Renal cortex interstitium (tissue), 15 donors: Measurements from ENCODE around the gene RASD2. TPM values are rescaled to one million over a fixed set of nuclear protein-coding genes. Genes with fewer than 3 reads are reported as not detected.
"Not testable (repeated sequence)": the region's sequence is repeated elsewhere in the genome, so short reads cannot be mapped to it uniquely, and the experiment has no call there.

Experiments used
- DNase-seq, 11 donors: peaks; one replicate each; pipeline ENCODE4 v3.0.0-alpha.2; 2013; ENCODE audit warnings: low read depth in 9 of 11, low spot score in 4 of 11; ENCODE audit errors: extremely low read depth in 1 of 11
- long read RNA-seq, 16 experiments: transcript quantifications; one replicate each; lab custom pipeline, GENCODE V29; 2026
- polyA plus RNA-seq, 3 donors: library from polyadenylated mRNA; unstranded; fragments of 120-200 nt; gene quantifications; one replicate each; pipeline ENCODE4 v1.2.1, GENCODE V29; 2013; ENCODE audit not compliant: insufficient read length in 3 of 3

RASD2 gene, protein sequence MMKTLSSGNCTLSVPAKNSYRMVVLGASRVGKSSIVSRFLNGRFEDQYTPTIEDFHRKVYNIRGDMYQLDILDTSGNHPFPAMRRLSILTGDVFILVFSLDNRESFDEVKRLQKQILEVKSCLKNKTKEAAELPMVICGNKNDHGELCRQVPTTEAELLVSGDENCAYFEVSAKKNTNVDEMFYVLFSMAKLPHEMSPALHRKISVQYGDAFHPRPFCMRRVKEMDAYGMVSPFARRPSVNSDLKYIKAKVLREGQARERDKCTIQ
- polyA plus RNA-seq = 1 to 10 TPM; 2.1 to 2.2 (median 2.1) TPM
- long read RNA-seq, donor 1, partial matches to known transcripts = 0 of 1 reads
- long read RNA-seq, donor 1, other reads (novel, unspliced or antisense) = 0 of 1 reads
- long read RNA-seq, donor 2 = 0 reads
- long read RNA-seq, donor 3, partial matches to known transcripts = 0 of 1 reads
- long read RNA-seq, donor 3, other reads (novel, unspliced or antisense) = 0 of 1 reads
- long read RNA-seq, donor 4 = 0 reads
- long read RNA-seq, donor 5, partial matches to known transcripts = 0 of 4 reads
- long read RNA-seq, donor 5, other reads (novel, unspliced or antisense) = 0 of 4 reads
- long read RNA-seq, donor 6, partial matches to known transcripts = 0 of 1 reads
- long read RNA-seq, donor 6, other reads (novel, unspliced or antisense) = 0 of 1 reads
- long read RNA-seq, donor 7 = 0 reads
- long read RNA-seq, donor 8, partial matches to known transcripts = 0 of 1 reads
- long read RNA-seq, donor 8, other reads (novel, unspliced or antisense) = 0 of 1 reads
- long read RNA-seq, donor 9 = 0 reads
- long read RNA-seq, donor 10 = 0 reads
- long read RNA-seq, donor 11, partial matches to known transcripts = 0 of 2 reads
- long read RNA-seq, donor 11, other reads (novel, unspliced or antisense) = 0 of 2 reads
- long read RNA-seq, donor 12 = 0 reads
- long read RNA-seq, donor 13 = 0 reads
- long read RNA-seq, donor 14, partial matches to known transcripts = 0 of 2 reads
- long read RNA-seq, donor 14, other reads (novel, unspliced or antisense) = 0 of 2 reads
- long read RNA-seq, donor 15, partial matches to known transcripts = 0 of 1 reads
- long read RNA-seq, donor 15, other reads (novel, unspliced or antisense) = 0 of 1 reads
- long read RNA-seq, donor 16, partial matches to known transcripts = 0 of 3 reads
- long read RNA-seq, donor 16, other reads (novel, unspliced or antisense) = 0 of 3 reads

DNA sequence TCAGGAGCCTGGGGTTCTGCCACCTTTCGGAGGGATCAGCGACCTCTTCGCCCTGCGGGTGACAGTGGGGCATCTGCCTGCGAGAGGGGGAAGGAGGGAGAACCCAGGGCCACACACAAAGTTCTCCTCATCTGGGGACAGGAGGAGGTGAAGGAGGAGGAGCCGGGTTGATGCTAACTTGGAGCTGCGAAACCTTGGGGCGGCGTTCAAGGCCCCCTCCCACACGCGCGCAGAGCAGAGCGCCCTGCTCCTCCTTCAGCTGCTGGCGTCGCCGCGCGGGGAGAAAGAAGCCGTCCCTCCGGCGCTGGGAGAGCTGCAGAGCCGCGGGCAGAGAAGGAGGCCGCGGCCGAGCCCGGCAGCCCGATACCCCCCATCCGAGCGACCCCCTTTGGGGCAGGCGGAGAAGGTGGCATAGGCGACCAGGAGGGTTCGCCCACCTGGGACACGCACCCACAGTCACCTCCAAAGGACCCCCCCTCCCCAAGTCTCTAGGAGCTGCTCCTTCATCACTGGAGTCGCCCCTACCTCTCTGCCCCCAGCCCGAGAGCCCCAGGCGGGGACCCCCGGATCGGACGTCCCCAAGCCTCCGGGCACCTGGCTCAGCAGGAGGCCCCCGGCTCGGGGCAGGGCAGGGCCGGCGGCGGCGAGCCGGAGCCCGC lies at the start of gene RASD2:
TSS of gene RASD2 (plus strand) at position 237 of the 659 bp plus-strand sequence. CDS start 5,979 bp downstream, outside the sequence.
- no peak for DNase-seq

DNA sequence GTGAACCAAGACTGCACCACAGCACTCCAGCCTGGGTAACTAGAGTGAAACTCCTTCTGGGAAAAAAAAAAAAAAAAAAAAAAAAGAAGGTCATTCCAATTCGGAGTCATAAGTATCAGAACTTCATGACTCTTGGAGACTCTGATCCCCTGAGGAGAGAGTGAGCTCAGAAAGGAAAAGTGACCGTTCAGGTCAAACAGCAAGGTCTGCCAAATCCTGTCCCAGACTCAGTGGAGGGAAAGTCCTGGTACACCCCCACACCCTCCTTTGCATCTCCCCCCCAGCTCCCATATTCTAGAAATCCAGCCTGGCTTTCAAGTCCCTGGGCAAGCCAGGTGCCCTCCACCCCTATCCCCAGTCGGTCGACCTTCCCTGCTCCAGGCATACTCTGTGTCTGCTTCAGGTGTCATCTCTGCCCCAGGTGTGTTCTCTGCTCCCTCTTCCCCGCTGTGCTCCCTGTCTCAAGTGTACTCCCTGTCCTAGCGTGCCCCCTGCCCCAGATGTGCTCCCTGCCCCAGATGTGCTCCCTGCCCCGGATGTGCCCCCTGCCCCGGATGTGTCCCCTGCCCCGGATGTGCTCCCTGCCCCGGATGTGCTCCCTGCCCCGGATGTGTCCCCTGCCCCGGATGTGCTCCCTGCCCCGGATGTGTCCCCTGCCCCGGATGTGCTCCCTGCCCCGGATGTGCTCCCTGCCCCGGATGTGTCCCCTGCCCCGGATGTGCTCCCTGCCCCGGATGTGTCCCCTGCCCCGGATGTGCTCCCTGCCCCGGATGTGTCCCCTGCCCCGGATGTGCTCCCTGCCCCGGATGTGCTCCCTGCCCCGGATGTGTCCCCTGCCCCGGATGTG lies 49.3 kb upstream of the RASD2 start:
- not testable (repeated sequence) for DNase-seq

DNA sequence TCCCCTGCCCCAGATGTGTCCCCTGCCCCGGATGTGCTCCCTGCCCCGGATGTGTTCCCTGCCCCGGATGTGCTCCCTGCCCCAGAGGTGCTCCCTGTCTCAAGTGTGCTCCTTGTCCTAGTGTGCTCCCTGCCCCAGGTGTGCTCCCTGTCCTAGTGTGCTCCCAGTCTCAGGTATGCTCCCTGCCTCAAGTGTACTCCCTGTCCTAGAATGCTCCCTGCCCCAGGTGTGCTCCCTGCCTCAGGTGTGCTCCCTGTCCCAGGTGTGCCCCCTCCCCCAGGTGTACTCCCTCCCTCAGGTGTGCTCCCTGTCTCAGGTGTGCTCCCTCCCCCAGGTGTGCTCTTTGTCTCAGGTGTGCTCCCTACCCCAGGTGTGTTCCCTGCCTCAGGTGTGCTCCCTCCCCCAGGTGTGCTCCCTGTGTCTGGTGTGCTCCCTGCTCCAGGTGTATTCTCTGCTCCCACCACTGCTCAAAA lies 48.7 kb upstream of the RASD2 start:
- no peak for DNase-seq

DNA sequence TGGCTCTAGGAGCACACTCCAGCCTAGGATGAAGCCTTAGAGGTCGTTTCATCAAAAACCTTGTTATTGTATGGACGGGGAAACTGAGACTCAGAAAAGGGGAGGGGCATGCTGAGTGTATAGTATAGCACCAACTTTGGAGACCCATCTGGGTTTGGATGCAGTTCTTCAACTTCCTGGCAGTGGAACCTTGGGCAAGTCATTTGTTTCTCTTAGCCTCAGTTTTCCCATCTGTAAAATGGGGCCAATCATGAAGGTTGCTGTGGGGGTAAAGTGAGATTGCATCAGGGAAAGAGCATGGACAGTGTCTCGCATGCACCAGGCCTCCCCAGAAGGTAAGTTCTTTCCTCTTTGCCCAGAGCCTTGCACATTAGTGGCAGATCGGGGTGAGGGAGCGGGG lies 47.6 kb upstream of the RASD2 start:
- no peak for DNase-seq

DNA sequence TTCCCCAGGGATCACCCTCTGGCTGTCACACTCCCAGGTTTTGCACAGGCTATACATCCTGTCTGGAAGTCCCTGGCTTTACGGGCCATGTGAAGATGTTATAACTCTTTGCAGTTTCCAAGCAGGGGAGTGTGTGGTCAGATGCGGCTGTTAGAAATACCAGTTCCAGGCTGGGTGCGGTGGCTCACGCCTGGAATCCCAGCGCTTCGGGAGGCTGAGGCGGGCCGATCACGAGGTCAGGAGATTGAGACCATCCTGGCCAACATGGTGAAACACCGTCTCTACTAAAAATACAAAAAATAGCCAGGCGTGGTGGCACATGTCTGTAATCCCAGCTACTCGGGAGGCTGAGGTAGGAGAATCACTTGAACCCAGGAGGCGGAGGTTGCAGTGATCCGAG lies 44.9 kb upstream of the RASD2 start:
- DNase-seq = not testable (repeated sequence)

DNA sequence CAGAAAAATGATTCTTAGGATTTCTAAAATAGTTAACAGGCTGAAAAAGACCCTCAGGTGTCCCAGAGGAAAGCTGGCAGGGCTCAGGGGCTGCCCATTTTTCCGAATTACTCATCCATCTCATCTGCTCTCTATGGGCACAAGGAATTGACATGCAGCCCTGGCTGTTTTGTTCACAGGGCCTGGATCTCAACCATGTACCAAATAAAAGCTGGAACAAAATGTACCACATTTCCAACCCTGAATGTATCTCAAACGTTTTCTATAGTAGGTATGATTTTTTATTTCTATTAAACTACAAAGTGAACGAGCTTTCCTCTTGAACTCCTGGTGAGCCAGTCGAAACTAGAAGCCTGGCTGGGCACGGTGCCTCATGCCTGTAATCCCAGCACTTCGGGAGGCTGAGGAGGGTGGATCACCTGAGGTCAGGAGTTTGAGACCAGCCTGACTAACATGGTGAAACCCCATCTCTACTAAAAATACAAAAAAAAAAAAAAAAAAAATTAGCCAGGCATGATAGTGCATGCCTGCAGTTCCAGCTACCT lies 43.8 kb upstream of the RASD2 start:
- DNase-seq = no peak

DNA sequence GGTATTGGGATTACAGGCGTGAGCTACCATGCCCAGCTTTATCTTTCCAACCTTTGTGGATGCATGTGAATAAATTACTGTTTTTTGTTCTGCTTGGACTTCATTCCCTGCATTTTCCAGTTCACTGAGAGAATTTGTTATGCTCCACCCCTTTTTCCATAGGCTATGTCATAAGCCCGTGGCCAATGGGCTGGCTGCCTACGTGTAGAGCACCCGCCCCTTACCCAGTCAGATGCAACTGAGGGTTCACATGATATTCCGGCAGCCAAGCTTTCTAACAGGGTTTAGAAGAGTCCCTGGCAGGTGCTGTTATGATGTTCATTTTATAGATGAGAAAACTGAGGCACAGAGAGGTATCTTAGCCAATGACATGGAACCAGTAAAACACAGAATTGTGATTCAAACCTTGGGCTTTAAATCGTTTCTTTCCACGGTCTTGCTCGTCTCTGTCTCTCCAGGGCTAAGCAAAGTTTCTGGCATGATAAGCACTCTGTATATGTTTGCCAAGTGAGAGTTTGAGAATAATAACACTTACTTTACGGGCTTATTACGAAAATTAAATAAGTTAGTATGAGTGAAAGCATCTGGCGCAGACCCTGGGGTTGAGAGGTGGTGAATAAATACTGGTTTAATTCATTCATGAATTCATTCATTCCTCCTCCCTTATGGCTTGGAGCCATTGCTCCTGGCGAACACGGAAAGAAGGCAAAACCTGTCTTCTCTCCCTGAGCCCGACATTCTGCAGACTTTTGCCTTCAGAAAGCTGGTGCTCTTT lies 42.4 kb upstream of the RASD2 start:
- DNase-seq = no peak

DNA sequence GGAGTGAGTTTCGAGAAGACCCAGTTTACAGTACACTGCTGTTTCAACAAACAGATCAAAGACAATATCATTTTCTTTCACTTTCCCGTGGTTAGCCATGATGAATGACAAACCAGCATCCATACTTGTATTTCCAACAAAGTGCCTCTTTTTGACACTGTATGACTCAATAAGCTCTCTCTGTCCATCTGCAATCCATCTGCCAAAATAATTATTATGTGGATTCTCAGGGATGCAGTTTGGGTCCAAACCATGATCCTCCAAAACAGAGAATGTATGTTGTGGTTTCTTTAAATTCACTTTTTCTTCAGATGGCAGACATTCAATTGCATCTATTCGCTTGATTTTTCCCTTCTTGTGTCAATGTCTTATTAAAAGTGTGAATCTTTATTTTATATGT lies 37.8 kb upstream of the RASD2 start:
- no peak for DNase-seq

DNA sequence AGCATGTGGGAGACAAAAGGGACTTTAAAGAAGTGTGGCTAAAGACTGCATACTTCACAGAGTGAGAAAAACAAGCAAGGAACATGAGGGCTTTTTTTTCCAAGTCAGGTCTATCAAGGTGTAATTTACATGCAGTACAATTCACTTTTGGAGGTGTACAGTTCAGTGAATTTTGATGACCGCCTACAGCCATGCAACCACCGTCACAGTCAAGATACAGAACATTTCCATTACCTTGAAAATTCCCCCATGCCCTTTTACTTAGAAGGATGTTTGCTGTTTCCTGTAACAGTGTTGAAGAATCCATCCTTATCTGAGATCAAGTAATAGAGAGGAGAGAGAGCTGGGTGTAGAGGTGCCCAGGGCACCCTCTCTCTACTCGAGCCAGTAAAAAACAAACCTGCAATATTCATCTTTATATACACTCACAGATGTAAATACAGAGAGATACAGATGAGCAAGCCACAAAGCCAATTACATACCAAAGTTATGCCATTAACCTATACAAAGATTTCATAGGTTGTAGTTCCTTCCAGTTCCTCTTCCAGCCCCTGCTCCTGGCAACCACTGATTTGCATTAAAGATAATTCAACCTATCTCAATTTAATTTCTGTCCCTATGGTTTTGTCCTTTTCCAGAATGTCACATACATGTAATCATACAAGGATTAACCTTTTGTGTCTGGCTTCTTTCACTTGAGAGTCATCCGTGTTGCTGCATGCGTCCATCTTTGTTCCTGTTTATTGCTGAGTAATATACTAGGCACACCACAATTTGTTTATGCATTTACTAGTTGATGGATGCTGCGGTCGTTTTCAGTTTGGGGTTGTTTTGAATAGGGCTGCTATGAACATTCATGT lies 35.0 kb upstream of the RASD2 start:
- no peak for DNase-seq

DNA sequence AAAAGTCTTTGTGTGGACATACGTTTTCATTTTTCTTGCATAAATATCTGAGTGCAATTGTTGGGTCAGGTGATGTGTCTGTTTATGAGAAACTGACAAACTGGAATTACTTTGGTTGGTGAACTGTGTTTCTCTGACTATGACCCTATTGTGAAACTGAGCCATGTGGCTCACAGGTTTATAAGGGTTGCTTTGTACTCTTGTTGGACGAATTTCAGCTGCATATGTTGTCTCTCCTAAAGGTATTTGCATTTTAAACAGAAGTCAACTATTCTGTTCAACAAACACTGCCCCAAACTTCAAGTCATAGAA lies 34.4 kb upstream of the RASD2 start:
- no peak for DNase-seq

DNA sequence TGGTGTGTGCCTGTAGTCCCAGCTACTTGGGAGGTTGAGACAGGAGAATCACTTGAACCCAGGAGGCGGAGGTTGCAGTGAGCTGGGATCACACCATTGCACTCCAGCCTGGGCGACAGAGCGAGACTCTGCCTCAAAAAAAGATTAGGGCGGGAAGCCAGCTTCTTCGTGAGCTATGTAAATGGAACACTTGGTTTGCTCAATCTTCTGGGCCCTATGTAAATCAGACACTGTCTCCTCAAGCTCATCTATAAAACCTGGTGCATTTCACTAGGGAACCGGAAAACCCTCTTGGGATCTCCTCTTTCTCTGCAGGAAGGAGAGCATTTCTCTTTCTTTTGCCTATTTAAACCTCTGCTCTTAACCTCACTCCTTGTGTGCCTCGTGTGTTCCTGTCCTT lies 32.8 kb upstream of the RASD2 start:
- not testable (repeated sequence) for DNase-seq

DNA sequence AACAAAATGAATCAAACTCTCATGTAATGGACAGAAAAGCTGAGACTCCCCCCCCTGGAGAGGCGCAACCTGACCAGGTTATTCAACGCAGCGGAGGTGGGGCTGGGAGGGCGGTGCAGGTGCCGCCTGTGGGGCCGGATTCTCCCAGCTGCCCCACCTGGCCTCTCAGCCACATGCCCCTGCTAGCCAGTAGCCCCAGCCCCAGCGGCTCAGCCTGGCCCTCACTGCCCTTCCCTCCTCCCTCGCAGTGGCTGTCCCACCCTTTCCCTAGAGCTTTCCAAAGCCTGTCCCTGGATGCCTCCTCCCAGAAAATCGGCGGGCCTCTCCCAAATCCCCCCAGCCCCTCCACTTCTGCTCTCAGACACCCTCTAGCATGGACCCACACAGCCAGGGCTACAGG lies 31.2 kb upstream of the RASD2 start:
- no peak for DNase-seq

DNA sequence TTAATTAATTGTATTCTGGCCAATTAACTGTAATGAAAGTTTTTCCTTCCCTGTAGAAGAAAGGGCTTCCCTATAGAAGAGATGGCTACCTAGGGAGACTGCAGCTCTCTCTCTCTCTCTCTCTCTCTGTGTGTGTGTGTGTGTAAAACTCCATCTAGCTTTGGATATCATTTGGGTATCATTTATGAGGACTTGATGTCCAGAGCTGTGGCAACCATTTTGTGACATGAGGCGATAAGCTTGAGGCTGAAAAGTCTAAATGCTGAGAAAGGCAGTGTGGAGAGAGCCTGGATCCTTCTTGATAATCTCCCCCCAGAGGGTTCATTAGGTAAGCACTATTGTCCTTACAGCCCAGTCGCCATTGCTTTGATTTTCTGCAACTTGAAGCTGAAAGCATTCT lies 30.7 kb upstream of the RASD2 start:
- no peak for DNase-seq

DNA sequence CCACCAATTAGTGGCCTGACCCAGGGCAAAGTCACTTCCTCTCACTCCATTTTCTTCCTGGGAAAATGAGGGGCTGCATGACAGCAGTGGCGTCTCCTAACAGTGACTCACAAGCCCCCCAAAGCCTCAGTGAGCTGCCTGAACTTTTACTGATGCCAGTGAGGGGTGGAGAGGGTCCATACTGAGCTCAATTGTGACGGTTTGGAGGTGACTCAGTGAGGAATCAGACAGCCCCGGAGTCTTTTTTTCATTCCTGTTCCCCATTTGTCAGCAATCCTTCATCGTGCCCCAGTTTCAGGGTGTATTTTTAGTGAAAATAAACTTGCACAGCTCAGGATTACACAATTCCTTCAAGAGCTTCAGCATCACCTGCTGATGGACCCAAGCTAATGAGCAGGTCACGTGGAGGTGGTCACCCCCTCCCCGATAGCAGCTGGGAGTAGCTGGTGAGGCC lies 30.1 kb upstream of the RASD2 start:
- no peak for DNase-seq

DNA sequence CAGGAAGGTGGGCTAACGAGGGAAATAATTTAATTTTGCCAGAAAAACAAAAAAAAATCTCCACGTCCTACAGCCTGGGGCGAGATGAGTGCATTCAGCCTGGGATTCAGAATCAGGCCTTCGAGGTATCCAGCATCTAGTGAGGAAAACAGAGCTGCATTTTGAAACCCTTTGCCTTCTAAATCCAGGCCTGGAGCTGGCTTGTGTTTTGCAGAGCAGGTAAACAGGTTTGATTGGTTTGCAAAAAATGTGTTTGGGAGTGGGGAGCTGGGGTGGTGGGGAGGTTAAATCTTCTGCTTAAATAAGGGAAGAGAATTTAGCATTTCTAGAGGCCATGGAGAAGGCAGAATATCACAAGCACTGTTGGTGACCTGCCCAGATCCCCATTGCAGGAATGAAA lies 29.7 kb upstream of the RASD2 start:
- DNase-seq = no peak

DNA sequence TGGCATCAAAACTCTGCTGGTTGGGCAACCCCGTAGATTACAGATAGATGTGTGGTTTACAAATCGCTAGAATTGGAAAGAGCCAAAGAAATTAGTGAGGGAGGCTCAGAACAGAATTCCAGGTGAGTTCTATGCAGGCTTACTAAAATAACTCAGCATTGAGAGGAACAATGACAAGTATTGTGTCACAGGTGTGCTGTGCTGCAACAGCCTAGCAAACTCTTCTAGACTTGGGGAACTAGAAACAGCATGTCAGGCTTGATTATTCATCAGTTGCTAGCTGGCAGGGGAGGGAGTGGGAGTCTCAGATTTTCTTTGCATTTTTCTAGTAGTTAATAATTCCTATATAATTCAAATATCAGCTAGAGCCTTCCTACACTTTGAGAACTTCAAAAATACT lies 26.3 kb upstream of the RASD2 start:
- DNase-seq = no peak
